ENCODE results near the gene NFATC2.

- TF ChIP-seq POLR2A (IDR thresholded peaks at IDR 0.05; ENCODE audit: low read length) (no peak), GATA1 (IDR thresholded peaks at IDR 0.05; ENCODE audit: low read depth, low read length) (no peak)
These were observed 74.4 kb downstream of the NFATC2 start for GRCh38 chr20:51467956-51468626.
